Glutamatergic neuron (in vitro differentiated cells): Measurements from ENCODE around the gene TADA3. TPM values are rescaled to one million over a fixed set of nuclear protein-coding genes. Genes with fewer than 3 reads are reported as not detected.

Experiments used
- DNase-seq: peaks from one replicate; pipeline ENCODE4 v3.0.0; 2022
- H3K27ac Mint-ChIP-seq: one replicate; pipeline ENCODE4 v1.8.0; 2020; ENCODE audit warnings: mild to moderate bottlenecking, mixed read lengths, inconsistent platforms; ENCODE audit not compliant: unreplicated experiment
- H3K27me3 Mint-ChIP-seq: one replicate; pipeline ENCODE4 v1.8.0; 2020; ENCODE audit warnings: mild to moderate bottlenecking, moderate library complexity, mixed read lengths, inconsistent platforms; ENCODE audit not compliant: unreplicated experiment
- H3K36me3 Mint-ChIP-seq: one replicate; pipeline ENCODE4 v1.8.0; 2020; ENCODE audit warnings: mild to moderate bottlenecking, mixed read lengths, inconsistent platforms; ENCODE audit not compliant: unreplicated experiment
- H3K4me1 Mint-ChIP-seq: one replicate; pipeline ENCODE4 v1.8.0; 2020; ENCODE audit warnings: mild to moderate bottlenecking, low read depth, mixed read lengths, inconsistent platforms; ENCODE audit not compliant: unreplicated experiment
- H3K4me3 Mint-ChIP-seq: one replicate; pipeline ENCODE4 v1.8.0; 2020; ENCODE audit warnings: mild to moderate bottlenecking, mixed read lengths, inconsistent platforms; ENCODE audit not compliant: unreplicated experiment
- H3K9me3 Mint-ChIP-seq: one replicate; pipeline ENCODE4 v1.8.0; 2020; ENCODE audit warnings: mild to moderate bottlenecking, moderate library complexity, mixed read lengths, inconsistent platforms; ENCODE audit not compliant: unreplicated experiment
- CTCF ChIP-seq: fragments of 200-600 bp; sonication (generic); IDR thresholded peaks from one replicate; pipeline ENCODE4 v1.5.0; 2021; ENCODE audit not compliant: partially characterized antibody, unreplicated experiment
- total RNA-seq: library from RNA; stranded (reverse); fragmentation: NEBNext Ultra II Directional; extraction: Animal tissue kit (Norgen Biotek cat#: 25700); gene quantifications from one replicate; pipeline ENCODE4 v1.2.1, GENCODE V29; 2021; ENCODE audit not compliant: unreplicated experiment

The TADA3 gene
- total RNA-seq, 1 donor from 2014 or later: 59.1 TPM

- H3K9me3 Mint-ChIP-seq: peaks cover 6% of the 10 kb centered on the region
- no peak overlapping the region for H3K4me3 Mint-ChIP-seq
- H3K36me3 Mint-ChIP-seq: no peaks in the 10 kb centered on the region
- peaks cover 12% of the 10 kb centered on the region for H3K4me1 Mint-ChIP-seq
- TF ChIP-seq CTCF: no peak
- no peak overlapping the region for H3K27ac Mint-ChIP-seq
- peaks cover 11% of the 10 kb centered on the region for H3K27me3 Mint-ChIP-seq
- DNase-seq: no peak
These were observed 24.9 kb downstream of the TADA3 start for GRCh38 chr3:9767418-9767817.

- no peaks in the 10 kb centered on the region for H3K36me3 Mint-ChIP-seq
- no peak overlapping the region for H3K27ac Mint-ChIP-seq
- peaks cover 6% of the 10 kb centered on the region for H3K9me3 Mint-ChIP-seq
- no peak overlapping the region for H3K4me3 Mint-ChIP-seq
- H3K27me3 Mint-ChIP-seq: peaks cover 11% of the 10 kb centered on the region
- TF ChIP-seq CTCF: no peak
- peaks cover 12% of the 10 kb centered on the region for H3K4me1 Mint-ChIP-seq
- no peak for DNase-seq
These were observed 26.4 kb downstream of the TADA3 start for GRCh38 chr3:9765865-9766264.

GRCh38 chr3:9762871-9763270 is 29.4 kb downstream of the TADA3 start:
- no peak overlapping the region for H3K4me3 Mint-ChIP-seq
- DNase-seq: no peak
- H3K27ac Mint-ChIP-seq: no peak overlapping the region
- no peak for TF ChIP-seq CTCF
- H3K36me3 Mint-ChIP-seq: peaks cover 5% of the 10 kb centered on the region
- peaks cover 5% of the 10 kb centered on the region for H3K9me3 Mint-ChIP-seq
- H3K27me3 Mint-ChIP-seq: peaks cover 5% of the 10 kb centered on the region
- peaks cover 4% of the 10 kb centered on the region for H3K4me1 Mint-ChIP-seq

- Mint-ChIP-seq H3K4me1 (no peaks in the 10 kb centered on the region), H3K36me3 (peaks cover 5% of the 10 kb centered on the region), H3K27ac (no peak overlapping the region), H3K4me3 (no peak overlapping the region), H3K9me3 (peaks cover 5% of the 10 kb centered on the region), H3K27me3 (no peaks in the 10 kb centered on the region)
- DNase-seq: no peak
- TF ChIP-seq CTCF: no peak
These were observed 30.4 kb downstream of the TADA3 start for GRCh38 chr3:9761919-9762318.

- no peaks in the 10 kb centered on the region for H3K27me3 Mint-ChIP-seq
- no peak for DNase-seq
- H3K4me1 Mint-ChIP-seq: no peaks in the 10 kb centered on the region
- no peak overlapping the region for H3K4me3 Mint-ChIP-seq
- no peak overlapping the region for H3K27ac Mint-ChIP-seq
- no peak for TF ChIP-seq CTCF
- H3K9me3 Mint-ChIP-seq: peaks cover 5% of the 10 kb centered on the region
- H3K36me3 Mint-ChIP-seq: peaks cover 5% of the 10 kb centered on the region
These were observed 31.3 kb downstream of the TADA3 start for GRCh38 chr3:9760779-9761505.
